Uterus (tissue), 4 donors: Measurements from ENCODE around the gene KLF15. TPM values are rescaled to one million over a fixed set of nuclear protein-coding genes. Genes with fewer than 3 reads are reported as not detected.

Experiments
- DNase-seq, 2 donors: peaks; one replicate each; pipeline ENCODE4 v3.0.0-alpha.2; 2019 to 2020
- H3K27ac ChIP-seq, 2 donors: fragments of 200-600 bp; sonication (generic); 1 replicate in 1 of 2; 2 replicates in 1 of 2; pipeline ENCODE4 v1.5.1; 2016 to 2018
- H3K27me3 ChIP-seq, 2 donors: fragments of 200-600 bp; sonication (generic); one replicate each; pipeline ENCODE4 v1.5.1; 2018 to 2019; ENCODE audit warnings: control low read depth in 1 of 2
- H3K36me3 ChIP-seq, 2 donors: fragments of 200-600 bp; sonication (generic); one replicate each; pipeline ENCODE4 v1.5.1; 2019; ENCODE audit warnings: control low read depth in 1 of 2
- H3K4me1 ChIP-seq, 2 donors: fragments of 200-600 bp; sonication (generic); one replicate each; pipeline ENCODE4 v1.5.1; 2018 to 2019; ENCODE audit warnings: control low read depth in 1 of 2
- H3K4me3 ChIP-seq, 2 donors: fragments of 200-600 bp; sonication (generic); 1 replicate in 1 of 2; 2 replicates in 1 of 2; pipeline ENCODE4 v1.5.1; 2018 to 2019; ENCODE audit warnings: mild to moderate bottlenecking in 1 of 2
- H3K9me3 ChIP-seq, 2 donors: fragments of 200-600 bp; sonication (generic); one replicate each; pipeline ENCODE4 v1.5.1; 2019; ENCODE audit warnings: control low read depth in 1 of 2
- CTCF ChIP-seq, 4 experiments: fragments of 200-600 bp in 2 of 4; fragments of 450-650 bp in 2 of 4; sonication (generic) in 2 of 4; IDR thresholded peaks; one replicate each; pipeline ENCODE4 v1.5.1; 2016 to 2019; ENCODE audit warnings: antibody characterized with exemption in 4 of 4, mild to moderate bottlenecking in 2 of 4, moderate library complexity in 1 of 4
- POLR2A ChIP-seq, 2 donors: fragments of 450-650 bp; IDR thresholded peaks; one replicate each; pipeline ENCODE4 v1.6.1; 2016; ENCODE audit warnings: antibody characterized with exemption in 2 of 2, mild to moderate bottlenecking in 1 of 2, moderate library complexity in 1 of 2
- intact Hi-C: fragments of 100-400 bp; cut with DNase I; formaldehyde crosslinking; loops from one replicate; pipeline ENCODE4 v1.15.1; 2023; ENCODE audit warnings: low total_unique reads
- total RNA-seq, 4 donors: library from RNA; depleted of rRNA in 3 of 4; stranded (reverse); fragments of >200 nt in 3 of 4; gene quantifications; one replicate each; pipeline versions ENCODE4 v1.1.0 to v1.2.4, GENCODE V29; 2014 to 2023
- donor health status: DM: yes; HTN: yes; CAD: no.

Gene KLF15
- total RNA-seq, 4 donors from 2014 or later = 1.9 to 23.4 (median 18.2) TPM

GRCh38 chr3:126390201-126390600, 33.0 kb upstream of the KLF15 start:
- no peak for DNase-seq
- TF ChIP-seq POLR2A (IDR thresholded peaks at IDR 0.05) (no peak), CTCF (IDR thresholded peaks at IDR 0.05) (no peak)
- no peaks in the 10 kb centered on the region for H3K4me1 ChIP-seq
- no peaks in the 10 kb centered on the region for H3K27me3 ChIP-seq
- H3K27ac ChIP-seq = no peak overlapping the region
- intact Hi-C loops = loop anchor here (5.0 kb wide), 1 partner anchor 133 kb away; no protein-coding TSS in a partner anchor
- H3K9me3 ChIP-seq = no peaks in the 10 kb centered on the region
- H3K36me3 ChIP-seq = no peaks in the 10 kb centered on the region
- H3K4me3 ChIP-seq = no peak overlapping the region

- Histone ChIP-seq H3K27me3 (no peaks in the 10 kb centered on the region), H3K4me1 (no peaks in the 10 kb centered on the region), H3K9me3 (no peaks in the 10 kb centered on the region), H3K36me3 (no peaks in the 10 kb centered on the region), H3K27ac (peak overlapping the region in 1 of 2 donors; percentile 84), H3K4me3 (no peak overlapping the region)
- intact Hi-C loops = loop anchor here (5.0 kb wide), 1 partner anchor 132 kb away; no protein-coding TSS in a partner anchor
- no peak for DNase-seq
- no peak for TF ChIP-seq POLR2A (IDR thresholded peaks at IDR 0.05)
- TF ChIP-seq CTCF (IDR thresholded peaks at IDR 0.05) = no peak
Observed at GRCh38 chr3:126389794-126390146, 32.6 kb upstream of the KLF15 start.

DNA sequence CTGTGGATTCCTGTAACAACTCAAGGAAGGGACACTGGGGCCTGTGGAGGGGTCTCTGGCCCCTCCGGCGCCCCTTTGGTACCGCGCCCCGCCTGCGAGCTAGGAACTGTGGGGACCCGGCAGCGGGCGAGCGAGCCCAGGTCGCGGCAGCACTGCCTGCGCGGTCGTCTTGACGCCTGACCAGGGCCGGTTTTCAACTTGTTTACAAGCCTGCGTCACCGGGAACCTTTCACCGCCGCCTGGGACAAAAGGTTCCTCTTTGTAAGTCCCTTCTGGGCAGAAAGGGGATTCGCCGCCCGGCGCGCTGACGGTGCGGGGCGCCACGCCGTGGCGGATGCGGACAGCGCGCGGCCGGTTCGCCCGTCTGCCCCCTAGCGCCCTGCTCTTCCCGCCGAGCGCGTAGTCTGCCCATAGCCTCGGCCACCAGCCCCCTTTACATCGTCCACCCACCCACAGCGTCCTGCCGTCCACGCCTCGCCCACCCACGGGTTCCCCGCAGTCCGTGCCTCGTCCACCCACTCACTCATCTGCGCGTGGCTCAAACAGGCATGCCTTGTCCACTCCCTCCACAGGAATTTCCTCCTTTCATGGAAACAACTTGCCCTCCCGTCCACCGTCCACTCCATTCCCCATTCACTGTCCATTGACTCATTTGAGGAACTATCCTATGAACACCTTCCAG, 32.0 kb upstream of the KLF15 start:
- intact Hi-C loops = no loop called here
- H3K27ac ChIP-seq = peak overlapping the region; percentile 79 to 84
- H3K4me3 ChIP-seq = peak overlapping the region; percentile 47 to 48

GRCh38 chr3:126381966-126382365, 24.8 kb upstream of the KLF15 start:
- no peak for DNase-seq
- no peak overlapping the region for H3K4me3 ChIP-seq
- no peaks in the 10 kb centered on the region for H3K36me3 ChIP-seq
- intact Hi-C loops = no loop called here
- H3K27me3 ChIP-seq = no peaks in the 10 kb centered on the region
- TF ChIP-seq POLR2A (IDR thresholded peaks at IDR 0.05) (no peak), CTCF (IDR thresholded peaks at IDR 0.05) (no peak)
- H3K9me3 ChIP-seq = no peaks in the 10 kb centered on the region
- no peak overlapping the region for H3K27ac ChIP-seq
- H3K4me1 ChIP-seq = no peaks in the 10 kb centered on the region

More for the DNA sequence above, 32.0 kb upstream of the KLF15 start:
- Histone ChIP-seq H3K36me3 (no peaks in the 10 kb centered on the region), H3K27me3 (no peaks in the 10 kb centered on the region), H3K9me3 (no peaks in the 10 kb centered on the region), H3K4me1 (no peaks in the 10 kb centered on the region)
- DNase-seq = peak; percentile 88 to 94
- TF ChIP-seq POLR2A (IDR thresholded peaks at IDR 0.05) (peak; percentile 70 to 77), CTCF (IDR thresholded peaks at IDR 0.05) (peak; percentile 92 to 100 (median 100))

- Histone ChIP-seq H3K36me3 (no peaks in the 10 kb centered on the region), H3K4me1 (peaks cover 0 to 3% of the 10 kb centered on the region in 2 donors), H3K9me3 (no peaks in the 10 kb centered on the region), H3K27me3 (no peaks in the 10 kb centered on the region), H3K27ac (no peak overlapping the region), H3K4me3 (no peak overlapping the region)
- no peak for DNase-seq
- TF ChIP-seq CTCF (IDR thresholded peaks at IDR 0.05) = no peak
- TF ChIP-seq POLR2A (IDR thresholded peaks at IDR 0.05) = no peak
- intact Hi-C loops = no loop called here
Observed at GRCh38 chr3:126380011-126380768, 23.0 kb upstream of the KLF15 start.
